ENCODE measurements around the gene ADGRG6.
A peak's percentile ranks its signal among the peaks of the same experiment; 100 is the strongest.
"Not testable (repeated sequence)": the region's sequence is repeated elsewhere in the genome, so short reads cannot be mapped to it uniquely, and the experiment has no call there.

ADGRG6 gene

GRCh38 chr6:142301651-142302391, at the start of gene ADGRG6:
TSS of gene ADGRG6 (plus strand) at chr6:142302007. CDS start at chr6:142302330, 323 bp downstream.
- peak; percentile 78 for DNase-seq

- no peak for DNase-seq
These were observed 47.3 kb upstream of the ADGRG6 start for GRCh38 chr6:142254513-142254912.

GRCh38 chr6:142255785-142256184, 46.0 kb upstream of the ADGRG6 start:
- no peak for DNase-seq

GRCh38 chr6:142258305-142258704, 43.5 kb upstream of the ADGRG6 start:
- DNase-seq: no peak

GRCh38 chr6:142258757-142259156, 43.0 kb upstream of the ADGRG6 start:
- DNase-seq: no peak

- DNase-seq: no peak
These were observed 41.1 kb upstream of the ADGRG6 start for GRCh38 chr6:142260748-142261147.

GRCh38 chr6:142262231-142262630, 39.6 kb upstream of the ADGRG6 start:
- no peak for DNase-seq

GRCh38 chr6:142265476-142265875, 36.3 kb upstream of the ADGRG6 start:
- no peak for DNase-seq

GRCh38 chr6:142266060-142266459, 35.7 kb upstream of the ADGRG6 start:
- DNase-seq: no peak

- DNase-seq: no peak
These were observed 30.3 kb upstream of the ADGRG6 start for GRCh38 chr6:142271476-142271875.

GRCh38 chr6:142274656-142275055, 27.2 kb upstream of the ADGRG6 start:
- no peak for DNase-seq

- no peak for DNase-seq
These were observed 26.4 kb upstream of the ADGRG6 start for GRCh38 chr6:142275236-142276006.

- no peak for DNase-seq
These were observed 25.6 kb upstream of the ADGRG6 start for GRCh38 chr6:142276256-142276655.

GRCh38 chr6:142279350-142280180, 22.2 kb upstream of the ADGRG6 start:
- DNase-seq: no peak

- no peak for DNase-seq
These were observed 21.5 kb upstream of the ADGRG6 start for GRCh38 chr6:142280265-142280664.

- no peak for DNase-seq
These were observed 20.9 kb upstream of the ADGRG6 start for GRCh38 chr6:142280927-142281326.

- DNase-seq: not testable (repeated sequence)
These were observed 18.7 kb upstream of the ADGRG6 start for GRCh38 chr6:142283138-142283537.

GRCh38 chr6:142284419-142284818, 17.4 kb upstream of the ADGRG6 start:
- DNase-seq: no peak

- no peak for DNase-seq
These were observed 16.3 kb upstream of the ADGRG6 start for GRCh38 chr6:142285235-142286087.

GRCh38 chr6:142286088-142286409, 15.8 kb upstream of the ADGRG6 start:
- no peak for DNase-seq

- no peak for DNase-seq
These were observed 12.1 kb upstream of the ADGRG6 start for GRCh38 chr6:142289687-142290086.

GRCh38 chr6:142290851-142291250, 11.0 kb upstream of the ADGRG6 start:
- DNase-seq: no peak

- no peak for DNase-seq
These were observed 10.3 kb upstream of the ADGRG6 start for GRCh38 chr6:142291512-142291911.

Data from retina (tissue), 1 donor.